ENCODE results near the gene ATRNL1.

Gene ATRNL1

GRCh38 chr10:115830265-115830970, 737.3 kb downstream of the ATRNL1 start:
- no peak overlapping the region for H3K9ac ChIP-seq (ENCODE audit: low read depth, low read length, poor library complexity)
- H3K14ac ChIP-seq (ENCODE audit: low read length), result no peak overlapping the region
- H3K23ac ChIP-seq (ENCODE audit: low read depth, low read length, poor library complexity), result no peak overlapping the region
- H3K4me1 ChIP-seq (ENCODE audit: control insufficient read depth in 2 of 2, insufficient read depth in 1 of 2, low read depth in 1 of 2, low read length in 2 of 2), result no peaks in the 10 kb centered on the region
- H3K79me1 ChIP-seq (ENCODE audit: low read depth, low read length), result no peaks in the 10 kb centered on the region
- no peak overlapping the region for H2AFZ ChIP-seq (ENCODE audit: low read length)
- no peak overlapping the region for H3K4me3 ChIP-seq (ENCODE audit: low read length in 2 of 2)
- H2BK12ac ChIP-seq (ENCODE audit: low read length), result no peak overlapping the region
- DNase-seq (ENCODE audit: low spot score), result no peak
- no peaks in the 10 kb centered on the region for H3K9me3 ChIP-seq (replicated peaks in 1 of 2; ENCODE audit: control insufficient read depth in 2 of 2, insufficient read depth in 1 of 2, low read depth in 1 of 2, low read length in 2 of 2)
- no peak overlapping the region for H4K91ac ChIP-seq (ENCODE audit: low read depth, low read length, poor library complexity)
- no peak overlapping the region for H2BK15ac ChIP-seq (ENCODE audit: low read length)
- no CpG with 5 or more reads among the region's 3 CpGs for WGBS, 2 donors (ENCODE audit: extremely low coverage in 2 of 2, insufficient read length in 2 of 2, insufficient replicate concordance in 1 of 2)
- no peak overlapping the region for H4K8ac ChIP-seq (ENCODE audit: low read depth, low read length)
- H2AK5ac ChIP-seq (ENCODE audit: low read depth, low read length), result no peak overlapping the region
- H2BK120ac ChIP-seq (ENCODE audit: low read depth, low read length), result no peak overlapping the region
- H3K27me3 ChIP-seq (ENCODE audit: control insufficient read depth in 3 of 3, insufficient read depth in 3 of 3, low read depth in 1 of 3, low read length in 3 of 3), result no peaks in the 10 kb centered on the region
- H3K18ac ChIP-seq (ENCODE audit: low read length), result no peak overlapping the region
- no peaks in the 10 kb centered on the region for H3K36me3 ChIP-seq (replicated peaks in 1 of 2; ENCODE audit: control insufficient read depth in 2 of 2, insufficient read depth in 2 of 2, low read length in 2 of 2)
- H3K4ac ChIP-seq (ENCODE audit: low read length), result no peak overlapping the region
- H3K4me2 ChIP-seq (ENCODE audit: insufficient read depth, low read length, poor library complexity, severe bottlenecking), result no peak overlapping the region
- no peak overlapping the region for H3K27ac ChIP-seq (replicated peaks; ENCODE audit: low read length)
- no peak overlapping the region for H2BK5ac ChIP-seq (ENCODE audit: low read length)

DNA sequence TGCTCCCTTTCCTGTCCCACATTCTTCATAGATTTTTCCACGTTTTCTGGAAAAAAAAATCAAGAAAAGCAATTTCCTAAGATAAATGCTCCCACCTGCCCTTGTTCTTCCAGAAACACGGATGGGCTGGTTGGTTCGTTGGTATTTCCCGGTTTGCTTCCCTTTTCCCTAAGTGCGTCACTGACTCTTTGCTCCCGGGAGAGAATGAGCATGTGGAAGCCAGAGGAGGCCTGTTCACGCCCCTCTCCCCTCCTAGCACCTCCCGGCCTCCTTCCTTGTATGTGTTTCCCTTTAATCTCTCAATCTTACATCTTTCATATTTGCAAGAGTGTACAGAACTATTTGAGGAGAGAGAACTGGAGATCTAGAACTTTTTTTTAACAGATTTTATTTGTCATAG, 737.9 kb downstream of the ATRNL1 start:
- no CpG with 5 or more reads among the region's 8 CpGs for WGBS, 2 donors (ENCODE audit: extremely low coverage in 2 of 2, insufficient read length in 2 of 2, insufficient replicate concordance in 1 of 2)

GRCh38 chr10:115833119-115833518, 740.0 kb downstream of the ATRNL1 start:
- Histone ChIP-seq H2BK120ac (ENCODE audit: low read depth, low read length) (no peak overlapping the region), H3K4ac (ENCODE audit: low read length) (no peak overlapping the region), H3K23ac (ENCODE audit: low read depth, low read length, poor library complexity) (no peak overlapping the region), H3K79me1 (ENCODE audit: low read depth, low read length) (no peaks in the 10 kb centered on the region), H2AK5ac (ENCODE audit: low read depth, low read length) (no peak overlapping the region), H2AFZ (ENCODE audit: low read length) (no peak overlapping the region), H3K14ac (ENCODE audit: low read length) (no peak overlapping the region), H3K4me1 (ENCODE audit: control insufficient read depth in 2 of 2, insufficient read depth in 1 of 2, low read depth in 1 of 2, low read length in 2 of 2) (no peaks in the 10 kb centered on the region), H3K18ac (ENCODE audit: low read length) (no peak overlapping the region), H2BK5ac (ENCODE audit: low read length) (no peak overlapping the region), H3K36me3 (replicated peaks in 1 of 2; ENCODE audit: control insufficient read depth in 2 of 2, insufficient read depth in 2 of 2, low read length in 2 of 2) (no peaks in the 10 kb centered on the region), H3K27ac (replicated peaks; ENCODE audit: low read length) (no peak overlapping the region), H3K4me2 (ENCODE audit: insufficient read depth, low read length, poor library complexity, severe bottlenecking) (no peak overlapping the region), H3K9me3 (replicated peaks in 1 of 2; ENCODE audit: control insufficient read depth in 2 of 2, insufficient read depth in 1 of 2, low read depth in 1 of 2, low read length in 2 of 2) (no peaks in the 10 kb centered on the region), H2BK15ac (ENCODE audit: low read length) (no peak overlapping the region), H4K91ac (ENCODE audit: low read depth, low read length, poor library complexity) (no peak overlapping the region), H3K9ac (ENCODE audit: low read depth, low read length, poor library complexity) (no peak overlapping the region), H3K27me3 (ENCODE audit: control insufficient read depth in 3 of 3, insufficient read depth in 3 of 3, low read depth in 1 of 3, low read length in 3 of 3) (no peaks in the 10 kb centered on the region), H4K8ac (ENCODE audit: low read depth, low read length) (no peak overlapping the region), H3K4me3 (ENCODE audit: low read length in 2 of 2) (no peak overlapping the region), H2BK12ac (ENCODE audit: low read length) (no peak overlapping the region)
- no peak for DNase-seq (ENCODE audit: low spot score)
- WGBS, 2 donors (ENCODE audit: extremely low coverage in 2 of 2, insufficient read length in 2 of 2, insufficient replicate concordance in 1 of 2), result no CpG with 5 or more reads among the region's 4 CpGs

More for the DNA sequence above, 737.9 kb downstream of the ATRNL1 start:
- Histone ChIP-seq H4K91ac (ENCODE audit: low read depth, low read length, poor library complexity) (no peak overlapping the region), H3K4me3 (ENCODE audit: low read length in 2 of 2) (no peak overlapping the region), H4K8ac (ENCODE audit: low read depth, low read length) (no peak overlapping the region), H3K9me3 (replicated peaks in 1 of 2; ENCODE audit: control insufficient read depth in 2 of 2, insufficient read depth in 1 of 2, low read depth in 1 of 2, low read length in 2 of 2) (no peaks in the 10 kb centered on the region), H3K27me3 (ENCODE audit: control insufficient read depth in 3 of 3, insufficient read depth in 3 of 3, low read depth in 1 of 3, low read length in 3 of 3) (no peaks in the 10 kb centered on the region), H2BK12ac (ENCODE audit: low read length) (no peak overlapping the region), H3K18ac (ENCODE audit: low read length) (no peak overlapping the region), H3K4me2 (ENCODE audit: insufficient read depth, low read length, poor library complexity, severe bottlenecking) (no peak overlapping the region), H2AK5ac (ENCODE audit: low read depth, low read length) (no peak overlapping the region), H3K9ac (ENCODE audit: low read depth, low read length, poor library complexity) (no peak overlapping the region), H3K4ac (ENCODE audit: low read length) (no peak overlapping the region), H3K14ac (ENCODE audit: low read length) (no peak overlapping the region), H3K23ac (ENCODE audit: low read depth, low read length, poor library complexity) (no peak overlapping the region), H3K27ac (replicated peaks; ENCODE audit: low read length) (no peak overlapping the region), H3K36me3 (replicated peaks in 1 of 2; ENCODE audit: control insufficient read depth in 2 of 2, insufficient read depth in 2 of 2, low read length in 2 of 2) (no peaks in the 10 kb centered on the region), H2BK5ac (ENCODE audit: low read length) (no peak overlapping the region), H2BK15ac (ENCODE audit: low read length) (no peak overlapping the region), H3K4me1 (ENCODE audit: control insufficient read depth in 2 of 2, insufficient read depth in 1 of 2, low read depth in 1 of 2, low read length in 2 of 2) (no peaks in the 10 kb centered on the region), H3K79me1 (ENCODE audit: low read depth, low read length) (no peaks in the 10 kb centered on the region), H2BK120ac (ENCODE audit: low read depth, low read length) (no peak overlapping the region), H2AFZ (ENCODE audit: low read length) (no peak overlapping the region)
- no peak for DNase-seq (ENCODE audit: low spot score)

DNA sequence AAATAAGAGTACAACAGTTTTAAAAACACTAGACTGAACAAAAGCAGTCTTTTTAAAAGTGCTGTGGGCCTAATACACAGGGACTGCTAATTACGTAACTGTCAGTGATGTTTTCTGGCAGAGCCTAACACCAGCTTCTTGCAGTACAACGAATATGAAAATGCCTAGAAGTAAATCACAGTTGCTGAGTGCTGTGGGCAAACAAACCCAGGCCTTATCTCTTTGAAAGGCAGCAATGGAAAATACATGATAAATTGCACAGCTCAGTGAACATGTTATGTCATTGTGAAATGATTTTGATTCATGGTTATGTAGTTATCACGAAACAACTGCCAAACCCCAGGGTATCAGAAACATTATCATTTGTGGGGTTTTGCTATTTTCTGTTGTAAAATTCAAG, 751.4 kb downstream of the ATRNL1 start:
- H2BK5ac ChIP-seq (ENCODE audit: low read length), result no peak overlapping the region
- H4K91ac ChIP-seq (ENCODE audit: low read depth, low read length, poor library complexity), result no peak overlapping the region
- no peaks in the 10 kb centered on the region for H3K4me1 ChIP-seq (ENCODE audit: control insufficient read depth in 2 of 2, insufficient read depth in 1 of 2, low read depth in 1 of 2, low read length in 2 of 2)
- no CpG with 5 or more reads among the region's 3 CpGs for WGBS, 2 donors (ENCODE audit: extremely low coverage in 2 of 2, insufficient read length in 2 of 2, insufficient replicate concordance in 1 of 2)
- H3K79me1 ChIP-seq (ENCODE audit: low read depth, low read length), result no peaks in the 10 kb centered on the region
- H3K4ac ChIP-seq (ENCODE audit: low read length), result no peak overlapping the region
- no peak overlapping the region for H2BK12ac ChIP-seq (ENCODE audit: low read length)
- H4K8ac ChIP-seq (ENCODE audit: low read depth, low read length), result no peak overlapping the region
- no peak overlapping the region for H3K27ac ChIP-seq (replicated peaks; ENCODE audit: low read length)
- no peak overlapping the region for H3K9ac ChIP-seq (ENCODE audit: low read depth, low read length, poor library complexity)
- no peak overlapping the region for H3K18ac ChIP-seq (ENCODE audit: low read length)
- H3K14ac ChIP-seq (ENCODE audit: low read length), result no peak overlapping the region
- no peak overlapping the region for H2AK5ac ChIP-seq (ENCODE audit: low read depth, low read length)
- no peak overlapping the region for H3K23ac ChIP-seq (ENCODE audit: low read depth, low read length, poor library complexity)
- no peaks in the 10 kb centered on the region for H3K27me3 ChIP-seq (ENCODE audit: control insufficient read depth in 3 of 3, insufficient read depth in 3 of 3, low read depth in 1 of 3, low read length in 3 of 3)
- H3K36me3 ChIP-seq (replicated peaks in 1 of 2; ENCODE audit: control insufficient read depth in 2 of 2, insufficient read depth in 2 of 2, low read length in 2 of 2), result no peaks in the 10 kb centered on the region
- H2BK120ac ChIP-seq (ENCODE audit: low read depth, low read length), result no peak overlapping the region
- no peak overlapping the region for H2BK15ac ChIP-seq (ENCODE audit: low read length)
- H2AFZ ChIP-seq (ENCODE audit: low read length), result no peak overlapping the region
- no peak overlapping the region for H3K4me3 ChIP-seq (ENCODE audit: low read length in 2 of 2)
- no peak for DNase-seq (ENCODE audit: low spot score)
- H3K4me2 ChIP-seq (ENCODE audit: insufficient read depth, low read length, poor library complexity, severe bottlenecking), result no peak overlapping the region
- no peaks in the 10 kb centered on the region for H3K9me3 ChIP-seq (replicated peaks in 1 of 2; ENCODE audit: control insufficient read depth in 2 of 2, insufficient read depth in 1 of 2, low read depth in 1 of 2, low read length in 2 of 2)

Data from neuronal stem cell (in vitro differentiated cells).